Right lobe of liver (tissue), 4 donors: Measurements from ENCODE around the gene RGS6.

Experiments
- CTCF ChIP-seq, 4 donors: fragments of 200-600 bp in 3 of 4; fragments of 450-650 bp in 1 of 4; IDR thresholded peaks; one replicate each; pipeline versions ENCODE4 v1.5.1 to v1.8.0; 2016 to 2022; ENCODE audit warnings: antibody characterized with exemption in 4 of 4, mild to moderate bottlenecking in 2 of 4
- POLR2A ChIP-seq: fragments of 450-650 bp; IDR thresholded peaks from one replicate; pipeline ENCODE4 v1.6.1; 2017; ENCODE audit warnings: antibody characterized with exemption, mild to moderate bottlenecking
- donor health status: DM: no; HTN: no; CAD: no.
- donor health status: DM: no; HTN: no; CAD: no.
- donor health status: DM: no; HTN: yes; CAD: no.

GRCh38 chr14:72498646-72499045, 566.4 kb downstream of the RGS6 start:
- TF ChIP-seq CTCF (IDR thresholded peaks at IDR 0.05) = no peak
- no peak for TF ChIP-seq POLR2A
